Gastrocnemius medialis (tissue), 4 donors: ENCODE measurements around the gene INPP5J. TPM values are rescaled to one million over a fixed set of nuclear protein-coding genes. Genes with fewer than 3 reads are reported as not detected.

Experiments
- ATAC-seq, 2 donors: fragments of 150-250 bp; one replicate each; pipeline ENCODE4 v1.9.1; 2016
- DNase-seq, 2 donors: peaks; one replicate each; pipeline ENCODE4 v3.0.0-alpha.2; 2019
- H3K27ac ChIP-seq, 4 donors: fragments of 200-600 bp; sonication (generic); 1 replicate in 1 of 4; 2 replicates in 3 of 4; pipeline ENCODE4 v1.5.1; 2016 to 2018; ENCODE audit warnings: mild to moderate bottlenecking in 2 of 4, moderate library complexity in 1 of 4
- H3K27me3 ChIP-seq, 3 donors: fragments of 200-600 bp; sonication (generic) in 2 of 3; 1 replicate in 1 of 3; 2 replicates in 2 of 3; pipeline versions ENCODE4 v1.5.1 to v1.6.0; 2016 to 2019; ENCODE audit warnings: mild to moderate bottlenecking in 1 of 3, moderate library complexity in 1 of 3
- H3K36me3 ChIP-seq, 2 donors: fragments of 200-600 bp; sonication (generic) in 1 of 2; one replicate each; pipeline ENCODE4 v1.5.1; 2017 to 2018
- H3K4me1 ChIP-seq, 2 donors: fragments of 200-600 bp; sonication (generic) in 1 of 2; one replicate each; pipeline ENCODE4 v1.5.1; 2016 to 2017; ENCODE audit warnings: mild to moderate bottlenecking in 2 of 2
- H3K4me3 ChIP-seq, 4 donors: fragments of 200-600 bp; sonication (generic) in 3 of 4; 1 replicate in 1 of 4; 2 replicates in 3 of 4; pipeline ENCODE4 v1.5.1; 2016 to 2019; ENCODE audit warnings: mild to moderate bottlenecking in 2 of 4
- H3K9me3 ChIP-seq, 3 donors: fragments of 200-600 bp; sonication (generic) in 2 of 3; 1 replicate in 1 of 3; 2 replicates in 2 of 3; pipeline ENCODE4 v1.5.1; 2016 to 2019
- CTCF ChIP-seq, 5 experiments: fragments of 450-650 bp in 3 of 5; fragments of 200-600 bp in 2 of 5; sonication (generic) in 2 of 5; IDR thresholded peaks in 4 of 5; conservative IDR thresholded peaks in 1 of 5; 1 replicate in 4 of 5; 2 replicates in 1 of 5; pipeline ENCODE4 v1.5.1; 2016 to 2019; ENCODE audit warnings: antibody characterized with exemption in 5 of 5, mild to moderate bottlenecking in 3 of 5, moderate library complexity in 3 of 5
- POLR2A ChIP-seq, 2 donors: fragments of 450-650 bp; IDR thresholded peaks; one replicate each; pipeline ENCODE4 v1.6.1; 2017; ENCODE audit warnings: antibody characterized with exemption in 2 of 2, mild to moderate bottlenecking in 2 of 2, moderate library complexity in 2 of 2
- in situ Hi-C, 4 donors: fragments of 200-750 bp; cut with MboI; loops; one replicate each; pipeline versions ENCODE4 v1.15.0 to v1.8.0; 2017; ENCODE audit warnings: low sequenced_read_pairs in 4 of 4
- intact Hi-C: fragments of 100-400 bp; cut with DNase I; formaldehyde crosslinking; loops from one replicate; pipeline ENCODE4 v1.15.1; 2023; ENCODE audit warnings: low total_unique reads
- total RNA-seq, 4 donors: library from RNA; depleted of rRNA; stranded (reverse); fragments of >200 nt; gene quantifications; one replicate each; pipeline versions ENCODE4 v1.1.0 to v1.2.3, GENCODE V29; 2016

INPP5J gene
- total RNA-seq, 4 donors from 2014 or later = 0.15 to 0.33 (median 0.28) TPM

DNA sequence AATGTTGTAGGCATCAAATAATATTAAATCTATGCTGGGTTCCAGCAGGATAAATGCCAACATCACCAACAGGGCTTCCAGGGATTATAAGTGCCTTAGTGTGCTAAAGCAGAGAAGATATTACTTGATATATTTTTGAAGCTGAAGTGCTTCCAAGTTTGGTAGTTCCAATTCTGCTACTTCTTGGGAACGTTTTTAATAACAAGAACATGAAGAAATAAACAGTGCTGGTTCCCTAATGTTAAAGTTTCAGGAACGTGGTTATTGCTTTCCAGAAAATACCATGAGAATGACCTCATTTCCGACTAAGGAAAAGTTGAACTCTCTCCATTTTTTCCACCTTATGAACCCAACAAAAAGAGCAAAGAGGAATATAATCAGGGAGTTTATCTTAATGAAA lies 32.7 kb downstream of the INPP5J start:
- in situ Hi-C loops = loop anchor here in 3 of 4 donors (5.0 to 10.0 kb wide), 3 partner anchors 68 to 211 kb away; partner anchors contain the start of gene SMTN (in 1 of the 3)
- Histone ChIP-seq H3K27me3 (no peaks in the 10 kb centered on the region), H3K27ac (peak overlapping the region; percentile 3 to 53 (median 32)), H3K4me1 (peaks cover 0 to 15% of the 10 kb centered on the region in 2 donors), H3K9me3 (no peaks in the 10 kb centered on the region), H3K4me3 (no peak overlapping the region), H3K36me3 (no peaks in the 10 kb centered on the region)
- ATAC-seq (no peak), DNase-seq (no peak)
- intact Hi-C loops = loop anchor here (1.0 kb wide), 1 partner anchor 520 kb away; the partner anchor contains the start of gene SLC35E4
- no peak for TF ChIP-seq CTCF (IDR thresholded peaks at IDR 0.05 in 4 of 5, conservative IDR thresholded peaks at IDR 0.05 in 1 of 5)
- no peak for TF ChIP-seq POLR2A (IDR thresholded peaks at IDR 0.05)

GRCh38 chr22:31160328-31160978 lies 37.7 kb downstream of the INPP5J start:
- no peak for DNase-seq
- ATAC-seq = peak; percentile 60 to 64
- Histone ChIP-seq H3K27ac (peak overlapping the region; percentile 95 to 99 (median 97)), H3K36me3 (peaks cover 0 to 8% of the 10 kb centered on the region in 2 donors), H3K27me3 (no peaks in the 10 kb centered on the region), H3K4me1 (peaks cover 24 to 38% of the 10 kb centered on the region in 2 donors), H3K4me3 (peak overlapping the region; percentile 72 to 98 (median 87)), H3K9me3 (no peaks in the 10 kb centered on the region)
- intact Hi-C loops (loop anchor here (1.0 to 5.0 kb wide), 5 partner anchors 53 to 526 kb away; partner anchors contain the start of genes MORC2, PIK3IP1, SELENOM and SLC35E4), in situ Hi-C loops (loop anchor here in 1 of 4 donors (10.0 kb wide), 1 partner anchor 64 kb away; no protein-coding TSS in a partner anchor)
- TF ChIP-seq POLR2A (IDR thresholded peaks at IDR 0.05) (no peak), CTCF (IDR thresholded peaks at IDR 0.05 in 4 of 5, conservative IDR thresholded peaks at IDR 0.05 in 1 of 5) (no peak)

DNA sequence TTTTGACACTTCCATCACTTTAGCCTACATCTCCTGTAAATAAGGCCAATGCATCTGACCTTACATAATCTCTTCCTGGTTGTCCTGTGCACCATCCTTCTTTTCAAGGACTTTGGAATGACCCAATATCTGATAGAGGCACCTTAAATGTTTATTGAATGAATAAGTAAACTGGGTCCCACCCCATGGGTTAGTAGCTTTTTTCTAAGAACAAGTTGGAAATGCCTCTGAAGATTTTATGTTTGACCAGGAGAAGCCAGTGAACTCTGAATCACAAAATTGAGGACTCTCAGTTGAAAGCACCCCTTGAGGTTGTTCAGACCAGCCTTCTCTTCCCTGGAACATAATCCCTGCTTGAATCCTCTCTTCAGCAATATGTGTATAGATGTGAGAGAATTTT lies 38.6 kb downstream of the INPP5J start:
- H3K27ac ChIP-seq = peak overlapping the region; percentile 95 to 99 (median 97)
- no peaks in the 10 kb centered on the region for H3K27me3 ChIP-seq
- H3K36me3 ChIP-seq = peaks cover 0 to 14% of the 10 kb centered on the region in 2 donors
- in situ Hi-C loops (loop anchor here in 1 of 4 donors (10.0 kb wide), 1 partner anchor 63 kb away; no protein-coding TSS in a partner anchor), intact Hi-C loops (loop anchor here (2.0 to 5.0 kb wide), 4 partner anchors 71 to 527 kb away; partner anchors contain the start of genes MORC2, PIK3IP1, SLC35E4 and TUG1)
- peaks cover 24 to 33% of the 10 kb centered on the region in 2 donors for H3K4me1 ChIP-seq
- DNase-seq = no peak
- H3K4me3 ChIP-seq = peak overlapping the region; percentile 72 to 98 (median 87)
- H3K9me3 ChIP-seq = no peaks in the 10 kb centered on the region
- ATAC-seq = no peak
- TF ChIP-seq POLR2A (IDR thresholded peaks at IDR 0.05) = no peak
- no peak for TF ChIP-seq CTCF (IDR thresholded peaks at IDR 0.05 in 4 of 5, conservative IDR thresholded peaks at IDR 0.05 in 1 of 5)

DNA sequence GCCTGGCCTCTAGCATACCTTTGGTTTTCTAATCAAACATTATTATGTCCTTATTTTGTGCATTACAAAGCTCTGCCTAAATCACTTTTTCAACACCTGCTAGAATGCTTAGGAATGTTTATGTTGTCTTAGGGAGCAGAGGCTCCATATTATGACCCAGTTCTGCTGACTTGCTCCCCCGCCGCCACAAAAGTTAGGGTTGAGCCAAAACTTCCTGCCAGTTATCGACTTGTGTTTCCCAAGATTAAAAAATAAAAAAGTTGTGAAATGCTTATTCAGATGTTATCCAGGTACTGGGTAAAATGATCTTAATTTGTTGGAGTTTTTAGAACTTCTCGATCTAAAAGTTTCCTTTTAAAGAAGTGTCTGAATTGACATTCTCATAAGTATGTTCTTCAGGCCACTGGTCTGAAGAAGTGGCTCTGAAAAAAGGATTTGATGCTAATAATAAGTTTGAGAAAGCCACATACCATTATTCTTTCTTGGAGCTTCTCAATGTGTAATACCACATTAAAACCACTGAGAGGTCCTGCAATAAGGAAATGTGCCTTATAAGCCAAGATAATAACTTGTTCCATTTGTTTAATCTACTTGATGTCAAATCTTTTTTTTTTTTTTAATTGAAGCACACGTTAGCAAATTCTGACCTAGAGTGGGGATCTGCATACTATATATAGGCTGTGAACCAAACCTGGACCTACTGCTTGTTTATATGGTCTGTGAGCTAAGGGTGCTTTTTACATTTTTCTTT lies 39.4 kb downstream of the INPP5J start:
- H3K27ac ChIP-seq = peak overlapping the region; percentile 95 to 99 (median 97)
- H3K27me3 ChIP-seq = no peaks in the 10 kb centered on the region
- peaks cover 24 to 33% of the 10 kb centered on the region in 2 donors for H3K4me1 ChIP-seq
- peak in 1 of 5 experiments; percentile 23 for TF ChIP-seq CTCF (IDR thresholded peaks at IDR 0.05 in 4 of 5, conservative IDR thresholded peaks at IDR 0.05 in 1 of 5)
- no peak for TF ChIP-seq POLR2A (IDR thresholded peaks at IDR 0.05)
- peaks cover 0 to 14% of the 10 kb centered on the region in 2 donors for H3K36me3 ChIP-seq
- H3K4me3 ChIP-seq = no peak overlapping the region
- DNase-seq (no peak), ATAC-seq (no peak)
- no peaks in the 10 kb centered on the region for H3K9me3 ChIP-seq
- in situ Hi-C loops (loop anchor here in 1 of 4 donors (10.0 kb wide), 1 partner anchor 63 kb away; no protein-coding TSS in a partner anchor), intact Hi-C loops (loop anchor here (5.0 kb wide), 3 partner anchors 70 to 195 kb away; partner anchors contain the start of genes MORC2, PIK3IP1 and TUG1)
